SK-N-SH (cell line): ENCODE measurements around the gene NPAS3. TPM values are rescaled to one million over a fixed set of nuclear protein-coding genes. Genes with fewer than 3 reads are reported as not detected.
A peak's percentile ranks its signal among the peaks of the same experiment; 100 is the strongest.

ENCODE experiments used
- CTCF ChIA-PET: fragments of 300-600, 350-600 bp; formaldehyde crosslinking; extraction: SDS; loops from one replicate; lab custom pipeline; 2021; lab: Yijun Ruan, JAX
- POLR2A ChIA-PET: fragments of 350-600 bp; sonication (Branson Sonifier 250); formaldehyde crosslinking; extraction: SDS; loops from one replicate; lab custom pipeline; 2020; ENCODE audit warnings: antibody characterized with exemption, inconsistent platforms; lab: Yijun Ruan, JAX
- DNase-seq: peaks from one replicate; pipeline ENCODE4 v3.0.0; 2012
- H2AFZ ChIP-seq: fragments of 200-600 bp; sonication (generic); 2 replicates; pipeline ENCODE4 v1.8.1; 2016; ENCODE audit warnings: antibody characterized with exemption, mild to moderate bottlenecking, low read depth
- H3F3A ChIP-seq: fragments of 200-600 bp; sonication (generic); replicated peaks from 2 replicates; pipeline ENCODE3; 2016; ENCODE audit warnings: antibody characterized with exemption, mild to moderate bottlenecking; ENCODE audit not compliant: insufficient read depth
- H3K27ac ChIP-seq, 2 experiments: fragments of 200-500 bp in 1 of 2; fragments of 200-600 bp in 1 of 2; sonication (Bioruptor generic) in 1 of 2; sonication (generic), shearing (Covaris generic) in 1 of 2; 2 replicates each; pipeline versions ENCODE4 v1.5.1 to v1.6.1; 2014 to 2016; ENCODE audit warnings: low read depth in 2 of 2, inconsistent platforms in 1 of 2, low read length in 1 of 2, mild to moderate bottlenecking in 1 of 2, mixed read lengths in 1 of 2
- H3K27me3 ChIP-seq: fragments of 200-600 bp; sonication (generic), shearing (Covaris generic); 2 replicates; pipeline ENCODE4 v1.6.1; 2016; ENCODE audit warnings: mixed run types; ENCODE audit not compliant: insufficient read depth
- H3K36me3 ChIP-seq, 2 experiments: fragments of 200-500 bp in 1 of 2; fragments of 200-600 bp in 1 of 2; sonication (Bioruptor generic) in 1 of 2; sonication (generic) in 1 of 2; replicated peaks in 1 of 2; 2 replicates each; pipeline versions ENCODE3 to v1.5.1; 2014 to 2016; ENCODE audit warnings: low read length in 1 of 2, mild to moderate bottlenecking in 1 of 2; ENCODE audit not compliant: insufficient read depth in 2 of 2, control insufficient read depth in 1 of 2
- H3K4me1 ChIP-seq, 2 experiments: fragments of 200-500 bp in 1 of 2; fragments of 200-600 bp in 1 of 2; sonication (Bioruptor generic) in 1 of 2; sonication (generic), shearing (Covaris generic) in 1 of 2; 2 replicates each; pipeline versions ENCODE4 v1.5.1 to v1.6.1; 2014 to 2016; ENCODE audit warnings: low read depth in 1 of 2, low read length in 1 of 2, mixed run types in 1 of 2; ENCODE audit not compliant: insufficient read depth in 2 of 2, control insufficient read depth in 1 of 2
- H3K4me2 ChIP-seq: fragments of 200-600 bp; sonication (generic), shearing (Covaris generic); 2 replicates; pipeline ENCODE4 v1.6.1; 2017; ENCODE audit warnings: mixed run types
- H3K4me3 ChIP-seq, 2 experiments: fragments of 200-500 bp in 1 of 2; fragments of 200-600 bp in 1 of 2; sonication (Bioruptor generic) in 1 of 2; sonication (generic), shearing (Covaris generic) in 1 of 2; 2 replicates each; pipeline versions ENCODE4 v1.5.1 to v1.8.1; 2014 to 2016; ENCODE audit warnings: low read depth in 2 of 2, inconsistent platforms in 1 of 2, low read length in 1 of 2, mild to moderate bottlenecking in 1 of 2, mixed read lengths in 1 of 2, moderate library complexity in 1 of 2
- H3K79me2 ChIP-seq: fragments of 200-600 bp; sonication (generic); 2 replicates; pipeline ENCODE4 v1.8.1; 2017; ENCODE audit warnings: mild to moderate bottlenecking; ENCODE audit not compliant: insufficient read depth
- H3K9ac ChIP-seq: fragments of 200-600 bp; sonication (generic); 2 replicates; pipeline ENCODE4 v1.6.1; 2017; ENCODE audit warnings: mixed run types
- H3K9me2 ChIP-seq: fragments of 200-600 bp; sonication (generic); 2 replicates; pipeline ENCODE4 v1.6.1; 2017; ENCODE audit warnings: mixed run types
- H3K9me3 ChIP-seq: fragments of 200-600 bp; sonication (generic); 2 replicates; pipeline ENCODE4 v1.6.1; 2017; ENCODE audit warnings: mixed run types, mild to moderate bottlenecking, moderate library complexity
- H4K20me1 ChIP-seq: fragments of 200-600 bp; sonication (generic); 2 replicates; pipeline ENCODE4 v1.6.1; 2017; ENCODE audit warnings: mild to moderate bottlenecking, mixed run types; ENCODE audit not compliant: insufficient read depth
- CHD2 ChIP-seq: fragments of 150-350 bp; IDR thresholded peaks from 2 replicates; pipeline ENCODE4 v1.6.1; 2018; ENCODE audit warnings: low read length; ENCODE audit not compliant: partially characterized antibody
- ELF1 ChIP-seq: IDR thresholded peaks from 2 replicates; pipeline ENCODE4 v1.4.0; 2012
- FOSL2 ChIP-seq: IDR thresholded peaks from 2 replicates; pipeline ENCODE4 v1.4.0; 2012; ENCODE audit warnings: low read depth, mild to moderate bottlenecking, moderate library complexity, borderline replicate concordance
- FOXM1 ChIP-seq: IDR thresholded peaks from 2 replicates; pipeline ENCODE4 v1.4.0; 2012; ENCODE audit warnings: low read depth, mild to moderate bottlenecking
- GATA2 ChIP-seq: sonication (generic); formaldehyde crosslinking; IDR thresholded peaks from 2 replicates; pipeline ENCODE4 v1.5.0; 2020; ENCODE audit warnings: mild to moderate bottlenecking, missing genetic modification reagents
- JUND ChIP-seq: IDR thresholded peaks from 2 replicates; pipeline ENCODE4 v1.4.0; 2012
- MEF2A ChIP-seq: IDR thresholded peaks from 2 replicates; pipeline ENCODE4 v1.4.0; 2012; ENCODE audit warnings: low read depth, borderline replicate concordance
- POLR2AphosphoS5 ChIP-seq: IDR thresholded peaks from 2 replicates; pipeline ENCODE4 v1.6.1; 2012; ENCODE audit warnings: low read depth, low read length
- RAD21 ChIP-seq: IDR thresholded peaks from 2 replicates; pipeline ENCODE4 v1.6.1; 2012; ENCODE audit warnings: mild to moderate bottlenecking, low read length
- RCOR1 ChIP-seq: fragments of 150-350 bp; IDR thresholded peaks from 2 replicates; pipeline ENCODE4 v1.6.1; 2017; ENCODE audit warnings: antibody characterized with exemption, low read length
- RFX5 ChIP-seq: IDR thresholded peaks from 2 replicates; pipeline ENCODE4 v1.6.1; 2012; ENCODE audit warnings: mild to moderate bottlenecking, improper control_type of control experiment, low read length
- SIN3A ChIP-seq: IDR thresholded peaks from 2 replicates; pipeline ENCODE4 v1.6.1; 2012; ENCODE audit warnings: low read depth, mild to moderate bottlenecking, low read length, moderate library complexity, borderline replicate concordance
- TAF1 ChIP-seq: IDR thresholded peaks from 2 replicates; pipeline ENCODE4 v1.6.1; 2012; ENCODE audit warnings: low read depth, mild to moderate bottlenecking, low read length, moderate library complexity, borderline replicate concordance
- TCF12 ChIP-seq: IDR thresholded peaks from 2 replicates; pipeline ENCODE4 v1.4.0; 2012
- WGBS: methylation state at CpG from one replicate; pipeline ENCODE4 v1.1.6; 2017; ENCODE audit warnings: low lambda C conversion rate; 5-methylcytosine and 5-hydroxymethylcytosine counted together
- polyA plus RNA-seq, 3 experiments: library from polyadenylated mRNA; depleted of rRNA; stranded (reverse); fragments of >200 nt; gene quantifications; 2 replicates each; pipeline ENCODE4 v1.2.3, GENCODE V29; 2012
- TF ChIP-seq, protein P1 (sequence below): IDR thresholded peaks from 2 replicates; pipeline ENCODE4 v1.4.0; 2012; ENCODE audit warnings: low read depth, borderline replicate concordance
- TF ChIP-seq, protein P2 (sequence below): IDR thresholded peaks from 2 replicates; pipeline ENCODE4 v1.4.0; 2012; ENCODE audit warnings: low read depth, borderline replicate concordance
- TF ChIP-seq, protein P3 (sequence below): fragments of 150-350 bp; IDR thresholded peaks from 2 replicates; pipeline ENCODE4 v1.6.1; 2016; ENCODE audit warnings: mild to moderate bottlenecking, low read depth, low read length
- TF ChIP-seq, protein P4 (sequence below): fragments of 200-600 bp; sonication (generic); IDR thresholded peaks from 2 replicates; pipeline ENCODE4 v1.6.1; 2017; ENCODE audit warnings: antibody characterized with exemption, mild to moderate bottlenecking, moderate library complexity
- TF ChIP-seq, protein P5 (sequence below): fragments of 150-350 bp; IDR thresholded peaks from 2 replicates; pipeline ENCODE4 v1.6.1; 2017; ENCODE audit warnings: antibody characterized with exemption, low read length, low read depth, borderline replicate concordance

NPAS3 gene
- polyA plus RNA-seq, 1 of the 3 experiments (the other 2 are of a cell fraction) = 4.3 TPM

DNA sequence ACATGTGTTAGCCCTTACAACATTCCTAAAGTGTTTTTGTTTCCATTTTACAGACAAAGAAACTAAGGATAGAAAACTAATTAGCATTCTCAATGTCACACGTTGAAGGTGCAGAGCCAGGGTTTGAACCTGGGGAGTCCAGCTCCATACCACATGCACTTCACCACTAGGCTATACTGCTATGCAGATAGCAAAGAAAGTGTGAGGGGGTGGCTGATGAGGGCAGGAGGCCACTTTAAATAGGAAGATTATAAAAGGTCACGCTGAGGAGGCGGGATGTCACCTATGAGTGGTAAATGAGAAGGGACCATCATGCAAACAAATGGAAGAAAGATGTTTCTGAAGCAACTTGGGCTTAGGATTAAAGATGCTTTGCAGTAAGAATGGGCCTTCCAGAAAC, 798.3 kb downstream of the NPAS3 start:
- ChIA-PET CTCF (no interaction called here), POLR2A (no interaction called here)
- peak overlapping the region in 1 of 2 experiments; percentile 50; a peak in 2 of 4 replicates for H3K27ac ChIP-seq
- H3K9me2 ChIP-seq = no peaks in the 10 kb centered on the region
- H3K4me3 ChIP-seq = no peak overlapping the region
- no peaks in the 10 kb centered on the region for H3K79me2 ChIP-seq
- 94% methylated on average over 3 of the region's 3 CpGs for WGBS
- no peaks in the 10 kb centered on the region for H3K9me3 ChIP-seq
- H2AFZ ChIP-seq = no peak overlapping the region
- H3K9ac ChIP-seq = no peak overlapping the region
- no peaks in the 10 kb centered on the region for H4K20me1 ChIP-seq
- no peak overlapping the region for H3K4me2 ChIP-seq
- H3K4me1 ChIP-seq = peaks cover 0 to 3% of the 10 kb centered on the region in 2 experiments; a peak in 1 of 4 replicates
- DNase-seq = no peak
- H3K27me3 ChIP-seq = no peaks in the 10 kb centered on the region
- peaks cover 4% of the 10 kb centered on the region for H3F3A ChIP-seq
- H3K36me3 ChIP-seq = no peaks in the 10 kb centered on the region
- TF ChIP-seq SIN3A (no peak), ELF1 (no peak), RAD21 (no peak), JUND (no peak), GATA2 (no peak), MEF2A (no peak), TCF12 (no peak), RFX5 (no peak), CHD2 (no peak), TAF1 (no peak), POLR2AphosphoS5 (no peak), RCOR1 (no peak), FOSL2 (no peak), FOXM1 (no peak)
- TF ChIP-seq, protein P1, sequence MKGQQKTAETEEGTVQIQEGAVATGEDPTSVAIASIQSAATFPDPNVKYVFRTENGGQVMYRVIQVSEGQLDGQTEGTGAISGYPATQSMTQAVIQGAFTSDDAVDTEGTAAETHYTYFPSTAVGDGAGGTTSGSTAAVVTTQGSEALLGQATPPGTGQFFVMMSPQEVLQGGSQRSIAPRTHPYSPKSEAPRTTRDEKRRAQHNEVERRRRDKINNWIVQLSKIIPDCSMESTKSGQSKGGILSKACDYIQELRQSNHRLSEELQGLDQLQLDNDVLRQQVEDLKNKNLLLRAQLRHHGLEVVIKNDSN = no peak
- TF ChIP-seq, protein P2, sequence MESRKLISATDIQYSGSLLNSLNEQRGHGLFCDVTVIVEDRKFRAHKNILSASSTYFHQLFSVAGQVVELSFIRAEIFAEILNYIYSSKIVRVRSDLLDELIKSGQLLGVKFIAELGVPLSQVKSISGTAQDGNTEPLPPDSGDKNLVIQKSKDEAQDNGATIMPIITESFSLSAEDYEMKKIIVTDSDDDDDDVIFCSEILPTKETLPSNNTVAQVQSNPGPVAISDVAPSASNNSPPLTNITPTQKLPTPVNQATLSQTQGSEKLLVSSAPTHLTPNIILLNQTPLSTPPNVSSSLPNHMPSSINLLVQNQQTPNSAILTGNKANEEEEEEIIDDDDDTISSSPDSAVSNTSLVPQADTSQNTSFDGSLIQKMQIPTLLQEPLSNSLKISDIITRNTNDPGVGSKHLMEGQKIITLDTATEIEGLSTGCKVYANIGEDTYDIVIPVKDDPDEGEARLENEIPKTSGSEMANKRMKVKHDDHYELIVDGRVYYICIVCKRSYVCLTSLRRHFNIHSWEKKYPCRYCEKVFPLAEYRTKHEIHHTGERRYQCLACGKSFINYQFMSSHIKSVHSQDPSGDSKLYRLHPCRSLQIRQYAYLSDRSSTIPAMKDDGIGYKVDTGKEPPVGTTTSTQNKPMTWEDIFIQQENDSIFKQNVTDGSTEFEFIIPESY = no peak
- TF ChIP-seq, protein P3, sequence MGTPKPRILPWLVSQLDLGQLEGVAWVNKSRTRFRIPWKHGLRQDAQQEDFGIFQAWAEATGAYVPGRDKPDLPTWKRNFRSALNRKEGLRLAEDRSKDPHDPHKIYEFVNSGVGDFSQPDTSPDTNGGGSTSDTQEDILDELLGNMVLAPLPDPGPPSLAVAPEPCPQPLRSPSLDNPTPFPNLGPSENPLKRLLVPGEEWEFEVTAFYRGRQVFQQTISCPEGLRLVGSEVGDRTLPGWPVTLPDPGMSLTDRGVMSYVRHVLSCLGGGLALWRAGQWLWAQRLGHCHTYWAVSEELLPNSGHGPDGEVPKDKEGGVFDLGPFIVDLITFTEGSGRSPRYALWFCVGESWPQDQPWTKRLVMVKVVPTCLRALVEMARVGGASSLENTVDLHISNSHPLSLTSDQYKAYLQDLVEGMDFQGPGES = no peak
- TF ChIP-seq, protein P4, sequence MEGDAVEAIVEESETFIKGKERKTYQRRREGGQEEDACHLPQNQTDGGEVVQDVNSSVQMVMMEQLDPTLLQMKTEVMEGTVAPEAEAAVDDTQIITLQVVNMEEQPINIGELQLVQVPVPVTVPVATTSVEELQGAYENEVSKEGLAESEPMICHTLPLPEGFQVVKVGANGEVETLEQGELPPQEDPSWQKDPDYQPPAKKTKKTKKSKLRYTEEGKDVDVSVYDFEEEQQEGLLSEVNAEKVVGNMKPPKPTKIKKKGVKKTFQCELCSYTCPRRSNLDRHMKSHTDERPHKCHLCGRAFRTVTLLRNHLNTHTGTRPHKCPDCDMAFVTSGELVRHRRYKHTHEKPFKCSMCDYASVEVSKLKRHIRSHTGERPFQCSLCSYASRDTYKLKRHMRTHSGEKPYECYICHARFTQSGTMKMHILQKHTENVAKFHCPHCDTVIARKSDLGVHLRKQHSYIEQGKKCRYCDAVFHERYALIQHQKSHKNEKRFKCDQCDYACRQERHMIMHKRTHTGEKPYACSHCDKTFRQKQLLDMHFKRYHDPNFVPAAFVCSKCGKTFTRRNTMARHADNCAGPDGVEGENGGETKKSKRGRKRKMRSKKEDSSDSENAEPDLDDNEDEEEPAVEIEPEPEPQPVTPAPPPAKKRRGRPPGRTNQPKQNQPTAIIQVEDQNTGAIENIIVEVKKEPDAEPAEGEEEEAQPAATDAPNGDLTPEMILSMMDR = no peak
- TF ChIP-seq, protein P5, sequence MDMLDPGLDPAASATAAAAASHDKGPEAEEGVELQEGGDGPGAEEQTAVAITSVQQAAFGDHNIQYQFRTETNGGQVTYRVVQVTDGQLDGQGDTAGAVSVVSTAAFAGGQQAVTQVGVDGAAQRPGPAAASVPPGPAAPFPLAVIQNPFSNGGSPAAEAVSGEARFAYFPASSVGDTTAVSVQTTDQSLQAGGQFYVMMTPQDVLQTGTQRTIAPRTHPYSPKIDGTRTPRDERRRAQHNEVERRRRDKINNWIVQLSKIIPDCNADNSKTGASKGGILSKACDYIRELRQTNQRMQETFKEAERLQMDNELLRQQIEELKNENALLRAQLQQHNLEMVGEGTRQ = no peak
- TF ChIP-seq, all 33 proteins: peak for 0
